Measurements from ENCODE around the gene NSMCE4A. TPM values are rescaled to one million over a fixed set of nuclear protein-coding genes. Genes with fewer than 3 reads are reported as not detected.
"Not testable (repeated sequence)": the region's sequence is repeated elsewhere in the genome, so short reads cannot be mapped to it uniquely, and the experiment has no call there.

NSMCE4A gene, protein sequence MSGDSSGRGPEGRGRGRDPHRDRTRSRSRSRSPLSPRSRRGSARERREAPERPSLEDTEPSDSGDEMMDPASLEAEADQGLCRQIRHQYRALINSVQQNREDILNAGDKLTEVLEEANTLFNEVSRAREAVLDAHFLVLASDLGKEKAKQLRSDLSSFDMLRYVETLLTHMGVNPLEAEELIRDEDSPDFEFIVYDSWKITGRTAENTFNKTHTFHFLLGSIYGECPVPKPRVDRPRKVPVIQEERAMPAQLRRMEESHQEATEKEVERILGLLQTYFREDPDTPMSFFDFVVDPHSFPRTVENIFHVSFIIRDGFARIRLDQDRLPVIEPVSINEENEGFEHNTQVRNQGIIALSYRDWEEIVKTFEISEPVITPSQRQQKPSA
- polyA plus RNA-seq (2012; ENCODE audit: missing spikeins), result 62.0 TPM

DNA sequence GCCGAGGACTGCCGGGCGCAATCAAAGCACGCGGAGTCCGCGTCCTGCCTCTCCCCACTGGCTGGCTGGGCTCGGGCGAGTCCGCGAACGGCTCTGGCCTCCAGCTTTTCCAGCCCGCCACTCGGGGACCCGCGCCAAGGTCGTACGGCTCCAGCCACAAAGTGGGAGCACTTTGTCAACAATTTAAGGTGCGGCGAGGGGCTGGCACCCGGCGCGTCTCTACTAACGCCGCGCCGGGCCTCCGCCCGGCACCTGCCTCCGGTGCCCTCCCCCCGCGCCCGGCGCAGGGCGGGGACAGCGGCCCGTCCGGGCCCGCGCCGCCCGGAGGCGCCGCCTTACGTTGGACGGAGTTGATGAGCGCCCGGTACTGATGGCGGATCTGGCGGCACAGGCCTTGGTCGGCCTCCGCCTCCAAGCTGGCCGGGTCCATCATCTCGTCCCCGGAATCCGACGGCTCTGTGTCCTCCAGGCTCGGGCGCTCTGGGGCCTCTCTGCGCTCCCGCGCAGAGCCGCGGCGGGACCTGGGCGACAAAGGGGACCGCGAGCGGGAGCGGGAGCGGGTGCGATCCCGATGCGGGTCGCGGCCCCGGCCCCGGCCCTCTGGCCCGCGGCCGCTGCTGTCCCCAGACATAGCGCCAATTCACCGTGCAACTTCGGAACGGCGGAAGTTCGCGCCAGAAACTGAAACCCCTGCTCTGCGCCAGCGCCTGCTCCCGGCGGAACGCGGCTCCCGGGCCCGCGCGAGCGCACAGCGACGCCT is at the start of gene NSMCE4A:
Gene NSMCE4A, minus strand, starts transcription at position 683 of the 760 bp plus-strand sequence. Its CDS starts 52 bp downstream, at position 631.
- peak; percentile 86 for TF ChIP-seq POLR2A (IDR thresholded peaks at IDR 0.05; ENCODE audit: low read depth, low read length)
- peak; percentile 24 for TF ChIP-seq POLR2AphosphoS5 (IDR thresholded peaks at IDR 0.05; ENCODE audit: low read depth, low read length)
- TF ChIP-seq TAF1 (IDR thresholded peaks at IDR 0.05; ENCODE audit: borderline replicate concordance, low read depth, low read length), result peak; percentile 62
- FAIRE-seq (peak; percentile 94), DNase-seq (ENCODE audit: insufficient read length) (peak; percentile 87)

DNA sequence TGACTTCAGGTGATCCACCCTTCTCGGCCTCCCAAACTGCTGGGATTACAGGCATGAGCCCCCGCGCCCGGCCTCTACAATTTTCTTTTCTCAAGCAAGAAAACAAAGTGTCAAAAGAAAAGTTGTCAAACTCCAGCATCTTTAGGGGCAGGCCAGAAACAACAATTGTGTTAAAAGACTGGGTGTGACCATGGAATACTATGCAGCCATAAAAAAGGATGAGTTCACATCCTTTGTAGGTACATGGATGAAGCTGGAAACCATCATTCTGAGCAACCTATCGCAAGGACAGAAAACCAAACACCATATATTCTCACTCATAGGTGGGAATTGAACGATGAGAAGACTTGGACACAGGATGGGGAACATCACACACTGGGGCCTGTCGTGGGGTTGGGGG is 48.2 kb upstream of the NSMCE4A start:
- DNase-seq (ENCODE audit: insufficient read length); FAIRE-seq: not testable (repeated sequence)

DNA sequence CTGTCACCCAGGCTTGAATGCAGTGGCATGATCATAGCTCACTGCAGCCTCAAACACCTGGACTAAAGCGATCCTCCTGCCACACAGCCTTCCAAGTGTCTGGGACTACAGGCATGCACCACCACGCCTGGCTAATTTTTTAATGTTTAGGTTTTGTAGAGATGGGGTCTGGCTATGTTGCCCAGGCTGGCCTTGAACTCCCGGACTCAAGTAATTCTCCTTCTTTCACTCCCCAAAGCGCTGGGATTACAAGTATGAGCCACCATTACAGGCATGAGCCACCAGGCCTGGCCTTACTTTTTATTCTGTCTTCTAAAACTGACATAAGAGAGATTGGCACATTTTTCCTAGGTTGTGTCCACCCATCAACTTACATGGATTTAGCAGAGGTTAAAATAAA is 47.3 kb upstream of the NSMCE4A start:
- no peak for TF ChIP-seq POLR2AphosphoS5 (IDR thresholded peaks at IDR 0.05; ENCODE audit: low read depth, low read length)
- FAIRE-seq (no peak), DNase-seq (ENCODE audit: insufficient read length) (no peak)

DNA sequence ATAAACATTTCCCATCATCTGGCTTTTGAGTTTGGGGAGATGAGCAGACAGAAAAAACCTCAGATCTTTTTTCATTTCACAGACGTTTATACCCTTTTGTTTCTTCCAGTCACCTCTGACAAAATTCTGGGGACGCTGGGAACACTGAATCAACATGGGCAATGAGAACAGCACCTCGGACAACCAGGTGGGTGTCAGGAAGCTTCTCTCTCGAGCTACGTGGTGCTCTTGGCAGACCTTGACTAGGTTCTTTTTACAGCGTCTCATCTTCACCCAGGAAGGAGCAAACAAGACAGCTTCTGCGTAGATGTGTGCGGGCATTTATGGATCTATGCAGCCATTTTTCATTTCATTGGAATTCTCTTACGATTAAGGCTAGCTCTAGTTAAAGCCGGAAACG is 46.8 kb upstream of the NSMCE4A start:
- TF ChIP-seq POLR2AphosphoS5 (IDR thresholded peaks at IDR 0.05; ENCODE audit: low read depth, low read length) (no peak), POLR2A (IDR thresholded peaks at IDR 0.05; ENCODE audit: low read depth, low read length) (no peak), TAF1 (IDR thresholded peaks at IDR 0.05; ENCODE audit: borderline replicate concordance, low read depth, low read length) (no peak)
- no peak for FAIRE-seq
- DNase-seq (ENCODE audit: insufficient read length), result no peak

DNA sequence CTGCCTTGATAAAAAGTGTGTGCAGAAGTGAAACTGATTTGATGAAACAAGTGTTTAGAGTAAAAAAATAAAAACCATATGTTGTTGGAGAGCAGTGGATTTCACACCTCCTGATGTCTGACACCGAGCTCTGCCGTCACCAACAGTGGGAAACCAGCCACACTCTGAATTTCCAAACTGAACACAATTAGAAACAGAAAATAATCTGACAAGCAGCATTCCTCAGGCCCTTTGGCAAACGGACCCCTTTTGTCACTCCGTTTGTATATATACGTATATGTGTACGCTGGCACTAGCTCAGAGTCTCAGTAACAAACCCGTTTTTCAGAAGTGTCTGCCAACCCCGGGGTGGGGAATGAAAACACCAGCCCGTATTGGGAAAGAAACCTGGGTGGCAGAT is 46.4 kb upstream of the NSMCE4A start:
- DNase-seq (ENCODE audit: insufficient read length) (no peak), FAIRE-seq (no peak)
- TF ChIP-seq TAF1 (IDR thresholded peaks at IDR 0.05; ENCODE audit: borderline replicate concordance, low read depth, low read length) (no peak), POLR2A (IDR thresholded peaks at IDR 0.05; ENCODE audit: low read depth, low read length) (no peak), POLR2AphosphoS5 (IDR thresholded peaks at IDR 0.05; ENCODE audit: low read depth, low read length) (no peak)

DNA sequence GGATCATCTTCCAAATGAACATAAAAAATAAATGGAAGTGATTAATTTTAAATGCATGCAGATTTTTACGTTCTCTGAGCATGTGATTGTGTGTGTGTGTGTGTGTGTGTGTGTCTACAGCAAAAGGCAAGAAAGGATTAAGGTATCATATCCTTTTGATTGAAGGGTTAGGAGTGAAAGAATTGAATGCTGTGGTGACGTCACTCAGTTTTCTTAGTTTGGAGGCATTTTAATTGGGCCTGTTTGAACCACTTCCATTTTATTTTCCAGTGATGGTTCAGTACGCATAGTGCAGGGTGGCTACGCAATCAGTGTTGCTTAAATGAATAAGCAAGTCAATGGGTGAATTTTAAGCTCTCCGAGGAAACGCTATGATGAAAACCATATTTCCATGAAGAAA is 45.2 kb upstream of the NSMCE4A start:
- FAIRE-seq, result no peak
- TF ChIP-seq POLR2A (IDR thresholded peaks at IDR 0.05; ENCODE audit: low read depth, low read length) (no peak), POLR2AphosphoS5 (IDR thresholded peaks at IDR 0.05; ENCODE audit: low read depth, low read length) (no peak), TAF1 (IDR thresholded peaks at IDR 0.05; ENCODE audit: borderline replicate concordance, low read depth, low read length) (no peak)
- no peak for DNase-seq (ENCODE audit: insufficient read length)

DNA sequence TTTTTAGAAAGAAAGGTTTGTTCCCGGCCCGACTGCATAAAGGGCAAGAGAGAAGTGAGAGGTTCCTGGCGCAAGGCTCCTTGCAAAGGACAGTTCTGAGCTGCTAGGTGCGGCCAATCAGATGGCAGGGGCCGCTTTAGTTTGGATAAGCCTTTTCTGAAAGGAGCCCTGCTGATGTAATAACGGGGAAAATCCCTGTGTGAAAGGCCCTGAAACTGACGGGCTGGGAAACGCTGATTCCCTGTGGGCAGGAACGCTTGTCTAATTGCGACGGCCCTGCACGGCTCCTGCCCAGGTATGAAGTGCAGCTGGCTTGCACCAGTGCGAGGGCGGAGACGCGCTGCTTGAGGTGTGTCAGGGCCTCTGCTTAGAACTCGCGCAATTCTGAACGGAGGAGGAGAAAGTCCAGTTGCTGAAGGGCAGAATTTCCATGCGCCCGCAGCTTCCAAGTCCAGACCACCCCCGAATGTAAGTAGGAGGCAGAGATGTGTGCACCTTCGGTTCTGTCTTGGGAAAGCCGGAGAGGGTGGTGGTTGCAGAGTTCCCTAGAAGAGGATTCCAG is 44.5 kb upstream of the NSMCE4A start:
- no peak for FAIRE-seq
- no peak for DNase-seq (ENCODE audit: insufficient read length)
- TF ChIP-seq POLR2AphosphoS5 (IDR thresholded peaks at IDR 0.05; ENCODE audit: low read depth, low read length), result no peak
- no peak for TF ChIP-seq POLR2A (IDR thresholded peaks at IDR 0.05; ENCODE audit: low read depth, low read length)
- TF ChIP-seq TAF1 (IDR thresholded peaks at IDR 0.05; ENCODE audit: borderline replicate concordance, low read depth, low read length), result no peak

DNA sequence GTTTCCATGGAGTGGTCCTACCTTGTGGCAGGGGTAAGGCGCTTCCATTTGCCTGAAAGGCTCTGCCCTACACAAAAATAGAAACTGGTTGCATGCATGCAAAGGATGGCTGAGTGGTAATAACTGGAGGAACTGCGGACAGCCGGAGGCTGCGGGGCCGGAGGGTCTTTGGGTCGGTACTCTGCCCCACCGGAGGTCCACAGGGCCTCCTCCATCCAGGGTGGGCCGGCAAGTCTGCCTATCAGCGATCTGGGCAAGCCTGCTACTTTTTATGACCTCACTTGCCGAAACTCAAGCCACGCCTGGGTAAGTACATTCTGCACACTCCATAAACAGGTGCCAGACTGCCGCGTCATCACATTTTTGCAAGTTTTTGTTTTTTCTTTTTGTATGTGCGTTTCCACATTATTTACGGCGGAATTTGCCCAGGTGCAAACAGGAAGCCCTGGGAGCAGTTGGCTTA is 44.0 kb upstream of the NSMCE4A start:
- no peak for FAIRE-seq
- TF ChIP-seq TAF1 (IDR thresholded peaks at IDR 0.05; ENCODE audit: borderline replicate concordance, low read depth, low read length) (no peak), POLR2AphosphoS5 (IDR thresholded peaks at IDR 0.05; ENCODE audit: low read depth, low read length) (no peak), POLR2A (IDR thresholded peaks at IDR 0.05; ENCODE audit: low read depth, low read length) (no peak)
- no peak for DNase-seq (ENCODE audit: insufficient read length)

DNA sequence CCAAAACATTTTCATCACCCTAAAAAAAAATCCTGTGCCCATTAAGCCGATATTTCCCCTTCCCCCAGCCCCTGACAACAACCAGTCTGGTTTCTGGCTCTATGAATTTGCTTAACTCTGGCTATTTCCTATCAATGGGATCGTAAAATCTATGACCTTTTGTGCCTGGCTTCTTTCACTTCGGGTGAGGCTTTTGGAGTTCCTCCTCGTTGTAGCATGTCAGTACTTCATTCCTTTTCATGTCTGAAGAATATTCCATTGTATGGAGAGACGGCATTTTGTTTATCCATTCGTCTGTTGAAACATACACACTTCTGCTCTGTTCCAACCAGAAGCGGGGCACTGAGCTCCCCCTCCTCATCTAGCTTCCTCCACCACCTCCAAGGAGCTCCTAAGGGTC is 43.5 kb upstream of the NSMCE4A start:
- DNase-seq (ENCODE audit: insufficient read length), result no peak
- TF ChIP-seq POLR2A (IDR thresholded peaks at IDR 0.05; ENCODE audit: low read depth, low read length) (no peak), TAF1 (IDR thresholded peaks at IDR 0.05; ENCODE audit: borderline replicate concordance, low read depth, low read length) (no peak), POLR2AphosphoS5 (IDR thresholded peaks at IDR 0.05; ENCODE audit: low read depth, low read length) (no peak)
- no peak for FAIRE-seq

DNA sequence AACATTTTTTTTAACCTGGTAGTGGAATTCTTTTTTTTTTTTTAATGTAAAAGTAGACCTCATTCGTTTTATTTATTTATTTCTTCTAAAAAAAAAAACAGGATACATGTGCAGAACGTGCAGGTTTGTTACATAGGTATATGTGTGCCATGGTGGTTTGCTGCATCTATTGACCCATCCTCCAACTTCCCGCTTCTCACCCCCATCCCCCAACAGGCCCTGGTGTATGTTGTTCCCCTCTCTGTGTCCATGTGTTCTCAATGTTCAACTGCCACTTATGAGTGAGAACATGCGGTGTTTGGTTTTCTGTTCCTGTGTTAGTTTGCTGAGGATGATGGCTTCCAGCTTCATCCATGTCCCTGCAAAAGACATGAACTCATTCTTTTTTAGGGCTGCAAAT is 42.9 kb upstream of the NSMCE4A start:
- FAIRE-seq; DNase-seq (ENCODE audit: insufficient read length): not testable (repeated sequence)

DNA sequence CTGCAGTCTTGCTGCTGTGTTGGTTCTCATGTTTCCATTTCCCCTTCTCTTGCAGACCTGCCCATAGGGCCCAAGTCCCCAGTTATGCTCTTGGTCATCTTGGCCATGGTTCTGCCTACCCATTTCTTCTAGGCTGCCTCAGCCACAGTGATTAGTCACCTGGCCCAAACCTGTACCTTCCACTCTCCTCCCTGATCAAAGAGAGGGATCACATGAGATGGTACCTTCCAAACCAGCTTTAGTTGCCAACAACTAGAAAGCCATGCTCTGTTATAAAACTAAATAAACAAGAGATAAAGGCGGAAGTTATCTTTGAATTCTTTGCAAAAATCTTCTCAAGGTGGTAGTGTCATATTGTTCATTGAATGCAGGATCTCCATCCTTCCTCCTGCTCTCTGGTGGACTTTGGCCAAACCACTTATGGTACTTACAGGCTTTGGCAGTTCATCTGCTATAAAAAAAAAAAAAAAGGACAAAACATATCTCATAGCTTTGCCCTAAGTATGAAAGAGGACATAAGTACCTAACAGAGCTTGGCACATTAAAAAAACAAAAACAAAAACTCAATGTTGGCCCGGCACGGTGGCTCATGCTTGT is 39.7 kb upstream of the NSMCE4A start:
- no peak for FAIRE-seq
- TF ChIP-seq TAF1 (IDR thresholded peaks at IDR 0.05; ENCODE audit: borderline replicate concordance, low read depth, low read length), result no peak
- TF ChIP-seq POLR2AphosphoS5 (IDR thresholded peaks at IDR 0.05; ENCODE audit: low read depth, low read length), result no peak
- no peak for TF ChIP-seq POLR2A (IDR thresholded peaks at IDR 0.05; ENCODE audit: low read depth, low read length)
- DNase-seq (ENCODE audit: insufficient read length), result no peak
